Measurements from ENCODE around the gene CACNA1S.

Gene CACNA1S

GRCh38 chr1:201007481-201007880 is 104.7 kb downstream of the CACNA1S start:
- no peak for DNase-seq

GRCh38 chr1:201006450-201006849 is 105.8 kb downstream of the CACNA1S start:
- DNase-seq: no peak

- DNase-seq: no peak
Observed at GRCh38 chr1:201004732-201005131, 107.5 kb downstream of the CACNA1S start.

GRCh38 chr1:201004154-201004553 is 108.1 kb downstream of the CACNA1S start:
- DNase-seq: no peak

- DNase-seq: no peak
Observed at GRCh38 chr1:201002510-201002909, 109.7 kb downstream of the CACNA1S start.

GRCh38 chr1:201001962-201002361 is 110.3 kb downstream of the CACNA1S start:
- DNase-seq: no peak

GRCh38 chr1:201000391-201000790 is 111.8 kb downstream of the CACNA1S start:
- DNase-seq: no peak

- no peak for DNase-seq
Observed at GRCh38 chr1:200999667-201000066, 112.6 kb downstream of the CACNA1S start.

- no peak for DNase-seq
Observed at GRCh38 chr1:200998323-200998722, 113.9 kb downstream of the CACNA1S start.

GRCh38 chr1:200992382-200993048 is 119.7 kb downstream of the CACNA1S start:
- no peak for DNase-seq

- DNase-seq: no peak
Observed at GRCh38 chr1:200991097-200991614, 121.1 kb downstream of the CACNA1S start.

GRCh38 chr1:200990114-200990513 is 122.1 kb downstream of the CACNA1S start:
- DNase-seq: no peak
